UCSD-AML1 (cell line): ENCODE data around the gene RHBDL2.
"Not testable (repeated sequence)": the region's sequence is repeated elsewhere in the genome, so short reads cannot be mapped to it uniquely, and the experiment has no call there.

Source experiments
- DNase-seq: peaks from one replicate; lab custom pipeline; 2025; ENCODE audit not compliant: unreplicated experiment; lab: John Stamatoyannopoulos, UW

Gene RHBDL2

GRCh38 chr1:38938722-38939260, 2.8 kb downstream of the RHBDL2 start:
- no peak for DNase-seq

GRCh38 chr1:38932571-38932970, 9.1 kb downstream of the RHBDL2 start:
- DNase-seq, result no peak

- DNase-seq, result no peak
Observed at GRCh38 chr1:38929476-38929875, 12.2 kb downstream of the RHBDL2 start.

- no peak for DNase-seq
Observed at GRCh38 chr1:38929054-38929453, 12.6 kb downstream of the RHBDL2 start.

- DNase-seq, result no peak
Observed at GRCh38 chr1:38926091-38926490, 15.5 kb downstream of the RHBDL2 start.

GRCh38 chr1:38925391-38925790, 16.2 kb downstream of the RHBDL2 start:
- no peak for DNase-seq

GRCh38 chr1:38923607-38924006, 18.0 kb downstream of the RHBDL2 start:
- no peak for DNase-seq

GRCh38 chr1:38919130-38919529, 22.5 kb downstream of the RHBDL2 start:
- DNase-seq, result no peak

- no peak for DNase-seq
Observed at GRCh38 chr1:38918568-38918967, 23.1 kb downstream of the RHBDL2 start.

GRCh38 chr1:38917772-38918171, 23.9 kb downstream of the RHBDL2 start:
- no peak for DNase-seq

GRCh38 chr1:38917337-38917736, 24.3 kb downstream of the RHBDL2 start:
- no peak for DNase-seq

GRCh38 chr1:38915352-38915948, 26.2 kb downstream of the RHBDL2 start:
- no peak for DNase-seq

- DNase-seq, result not testable (repeated sequence)
Observed at GRCh38 chr1:38914908-38915307, 26.7 kb downstream of the RHBDL2 start.

GRCh38 chr1:38908821-38909220, 32.8 kb downstream of the RHBDL2 start:
- DNase-seq, result no peak

GRCh38 chr1:38905985-38906384, 35.6 kb downstream of the RHBDL2 start:
- DNase-seq, result no peak

GRCh38 chr1:38899560-38899959, 42.1 kb downstream of the RHBDL2 start:
- no peak for DNase-seq

- no peak for DNase-seq
Observed at GRCh38 chr1:38898653-38899230, 42.9 kb downstream of the RHBDL2 start.

GRCh38 chr1:38896169-38896568, 45.5 kb downstream of the RHBDL2 start:
- DNase-seq, result no peak

GRCh38 chr1:38892976-38893375, 48.7 kb downstream of the RHBDL2 start:
- DNase-seq, result no peak

- DNase-seq, result no peak
Observed at GRCh38 chr1:38891753-38892152, 49.9 kb downstream of the RHBDL2 start.

- no peak for DNase-seq
Observed at GRCh38 chr1:38889589-38889988, 52.0 kb downstream of the RHBDL2 start.

- DNase-seq, result no peak
Observed at GRCh38 chr1:38888423-38889333, 53.0 kb downstream of the RHBDL2 start.
